Erythroblast (primary cell): ENCODE measurements around the gene BPGM.

Experiments
- GATA1 ChIP-seq: IDR thresholded peaks from 2 replicates; pipeline ENCODE4 v1.6.1; 2011; ENCODE audit warnings: low read depth, mild to moderate bottlenecking, control low read depth, low read length, moderate library complexity
- POLR2A ChIP-seq: IDR thresholded peaks from 2 replicates; pipeline ENCODE4 v1.6.1; 2011; ENCODE audit warnings: mild to moderate bottlenecking, low read length

DNA sequence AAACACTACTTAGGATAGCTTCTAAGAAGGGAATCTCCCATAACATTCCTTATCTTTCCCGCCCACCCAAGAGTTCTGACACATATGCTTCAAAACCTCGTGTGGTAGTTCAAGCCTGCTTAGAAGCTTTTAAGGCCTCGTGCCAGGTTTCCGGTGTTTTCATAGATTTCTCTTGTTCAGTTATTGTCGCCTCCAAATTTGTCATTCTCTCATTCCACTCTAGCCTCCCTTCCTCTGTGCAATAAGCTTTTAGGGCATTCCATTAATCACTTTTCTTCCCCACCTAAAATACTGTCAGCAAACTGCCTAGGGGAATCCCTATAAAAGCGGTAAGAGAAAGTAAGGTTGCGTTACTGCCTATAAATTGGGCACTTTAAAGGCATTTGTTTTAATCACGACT is 718 bp upstream of the BPGM start:
- TF ChIP-seq POLR2A = no peak
- no peak for TF ChIP-seq GATA1
